Measurements from ENCODE around the gene MYO1G. TPM values are rescaled to one million over a fixed set of nuclear protein-coding genes. Genes with fewer than 3 reads are reported as not detected.
A peak's percentile ranks its signal among the peaks of the same experiment; 100 is the strongest.

MYO1G gene
- total and polyA plus RNA-seq, 2 donors from 2014 or later, result 0.60 to 14.3 TPM

DNA sequence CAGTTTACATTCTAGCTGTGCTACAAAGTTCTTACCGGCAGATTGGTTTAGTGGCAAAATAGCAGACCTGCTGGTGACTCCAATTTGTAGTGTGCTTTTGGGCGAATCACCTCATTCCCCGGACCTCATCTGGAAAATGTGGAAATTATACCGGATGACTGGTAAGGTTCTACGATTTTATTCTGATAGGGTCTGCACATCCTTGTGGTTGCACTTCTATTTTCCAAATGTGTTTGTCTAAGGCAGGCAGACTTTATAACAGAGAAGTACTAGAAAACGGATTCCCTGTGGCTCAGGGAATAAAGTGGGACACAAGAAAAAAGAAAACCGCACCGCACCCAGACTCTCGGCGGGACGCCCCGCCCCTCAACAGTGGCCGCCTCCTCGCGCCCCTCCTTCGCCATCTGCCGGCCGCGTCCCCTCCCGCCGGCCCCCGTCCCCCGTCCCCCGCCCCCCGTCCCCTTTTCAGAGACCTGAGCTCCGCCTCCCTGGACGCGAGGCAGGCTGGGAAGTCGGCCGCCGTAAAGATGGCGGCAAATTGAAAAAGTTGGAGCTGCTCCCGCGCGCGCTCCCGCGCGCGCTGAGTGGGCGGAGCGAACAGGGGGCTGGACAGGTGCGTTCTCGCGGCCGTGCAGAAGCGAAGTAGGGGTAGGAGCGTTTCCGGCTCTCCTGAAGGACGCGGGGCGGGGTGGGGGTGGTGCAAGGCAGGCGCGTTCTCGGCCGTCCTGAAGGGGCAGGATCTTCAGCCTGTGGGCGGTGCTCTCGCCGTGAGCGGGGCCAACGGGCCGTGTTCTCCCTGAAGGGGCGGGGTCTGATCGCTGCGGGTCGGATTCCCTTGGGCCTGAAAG lies 20.7 kb upstream of the MYO1G start:
- no peak for FAIRE-seq
- H3K9ac ChIP-seq (ENCODE audit: low read length in 3 of 3), result peak overlapping the region; percentile 54 to 94 (median 70)

DNA sequence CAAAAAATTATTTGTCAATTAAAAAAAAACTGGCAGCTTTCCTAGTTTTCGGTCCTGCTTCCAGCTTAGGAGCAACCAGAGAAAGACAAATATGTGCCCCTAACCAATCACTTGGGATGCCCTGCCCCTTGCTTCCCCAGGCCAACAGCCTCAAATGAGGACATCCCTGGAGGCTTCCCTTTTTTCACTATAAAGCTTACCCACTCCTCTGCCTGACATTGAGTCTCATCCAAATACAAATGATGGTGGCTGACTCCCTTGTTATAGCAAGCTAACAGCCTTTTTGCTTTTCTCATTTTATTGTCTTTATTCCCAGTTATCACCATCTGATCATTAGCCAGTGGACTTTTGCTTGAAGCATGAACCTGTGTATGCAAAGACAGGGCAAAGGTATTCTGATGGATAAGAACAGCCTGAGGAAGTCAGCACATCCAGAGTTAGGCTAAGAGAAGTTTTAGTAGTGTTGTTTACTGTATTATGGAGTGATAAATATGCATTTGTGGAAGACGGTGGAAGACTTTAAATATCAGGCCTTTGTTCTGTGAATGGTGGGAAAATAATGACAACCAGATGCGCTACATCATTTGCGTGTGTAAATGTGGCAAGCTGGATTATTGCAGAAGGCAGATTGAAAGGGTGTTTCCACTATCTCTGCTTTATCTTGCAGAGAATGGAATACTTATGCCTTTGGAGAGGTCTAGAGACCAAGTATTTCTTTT lies 19.5 kb upstream of the MYO1G start:
- Histone ChIP-seq H3K4me1 (ENCODE audit: control insufficient read depth in 2 of 3, insufficient read depth in 2 of 3, low read depth in 1 of 3, low read length in 3 of 3) (peaks cover 0 to 10% (median 0%) of the 10 kb centered on the region in 3 donors), H3K4me3 (ENCODE audit: low read length in 3 of 3) (no peak overlapping the region), H3K9me3 (ENCODE audit: control insufficient read depth in 2 of 3, insufficient read depth in 1 of 3, low read length in 3 of 3) (no peaks in the 10 kb centered on the region), H3K9ac (ENCODE audit: low read length in 3 of 3) (no peak overlapping the region), H3K27ac (ENCODE audit: low read depth in 2 of 2, low read length in 2 of 2) (no peak overlapping the region), H3K27me3 (ENCODE audit: control insufficient read depth, insufficient read depth, low read length) (no peaks in the 10 kb centered on the region), H3K36me3 (ENCODE audit: control insufficient read depth in 2 of 3, insufficient read depth in 3 of 3, low read length in 3 of 3) (no peaks in the 10 kb centered on the region)
- TF ChIP-seq, protein P1, sequence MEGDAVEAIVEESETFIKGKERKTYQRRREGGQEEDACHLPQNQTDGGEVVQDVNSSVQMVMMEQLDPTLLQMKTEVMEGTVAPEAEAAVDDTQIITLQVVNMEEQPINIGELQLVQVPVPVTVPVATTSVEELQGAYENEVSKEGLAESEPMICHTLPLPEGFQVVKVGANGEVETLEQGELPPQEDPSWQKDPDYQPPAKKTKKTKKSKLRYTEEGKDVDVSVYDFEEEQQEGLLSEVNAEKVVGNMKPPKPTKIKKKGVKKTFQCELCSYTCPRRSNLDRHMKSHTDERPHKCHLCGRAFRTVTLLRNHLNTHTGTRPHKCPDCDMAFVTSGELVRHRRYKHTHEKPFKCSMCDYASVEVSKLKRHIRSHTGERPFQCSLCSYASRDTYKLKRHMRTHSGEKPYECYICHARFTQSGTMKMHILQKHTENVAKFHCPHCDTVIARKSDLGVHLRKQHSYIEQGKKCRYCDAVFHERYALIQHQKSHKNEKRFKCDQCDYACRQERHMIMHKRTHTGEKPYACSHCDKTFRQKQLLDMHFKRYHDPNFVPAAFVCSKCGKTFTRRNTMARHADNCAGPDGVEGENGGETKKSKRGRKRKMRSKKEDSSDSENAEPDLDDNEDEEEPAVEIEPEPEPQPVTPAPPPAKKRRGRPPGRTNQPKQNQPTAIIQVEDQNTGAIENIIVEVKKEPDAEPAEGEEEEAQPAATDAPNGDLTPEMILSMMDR (IDR thresholded peaks at IDR 0.05; ENCODE audit: borderline replicate concordance, extremely low read depth, insufficient read depth), result no peak
- intact Hi-C loops (cut with DNase I), result no loop called here
- no peak for DNase-seq
- FAIRE-seq, result no peak

More for the DNA sequence above, 20.7 kb upstream of the MYO1G start:
- Histone ChIP-seq H3K9me3 (ENCODE audit: control insufficient read depth in 2 of 3, insufficient read depth in 1 of 3, low read length in 3 of 3) (no peaks in the 10 kb centered on the region), H3K27ac (ENCODE audit: low read depth in 2 of 2, low read length in 2 of 2) (peak overlapping the region; percentile 74 to 85), H3K4me3 (ENCODE audit: low read length in 3 of 3) (peak overlapping the region; percentile 72 to 98 (median 95)), H3K36me3 (ENCODE audit: control insufficient read depth in 2 of 3, insufficient read depth in 3 of 3, low read length in 3 of 3) (no peaks in the 10 kb centered on the region), H3K4me1 (ENCODE audit: control insufficient read depth in 2 of 3, insufficient read depth in 2 of 3, low read depth in 1 of 3, low read length in 3 of 3) (peaks cover 0 to 10% (median 0%) of the 10 kb centered on the region in 3 donors), H3K27me3 (ENCODE audit: control insufficient read depth, insufficient read depth, low read length) (no peaks in the 10 kb centered on the region)
- intact Hi-C loops (cut with DNase I), result no loop called here
- TF ChIP-seq, protein P1 (IDR thresholded peaks at IDR 0.05; ENCODE audit: borderline replicate concordance, extremely low read depth, insufficient read depth), result peak; percentile 4
- DNase-seq, result peak; percentile 100

DNA sequence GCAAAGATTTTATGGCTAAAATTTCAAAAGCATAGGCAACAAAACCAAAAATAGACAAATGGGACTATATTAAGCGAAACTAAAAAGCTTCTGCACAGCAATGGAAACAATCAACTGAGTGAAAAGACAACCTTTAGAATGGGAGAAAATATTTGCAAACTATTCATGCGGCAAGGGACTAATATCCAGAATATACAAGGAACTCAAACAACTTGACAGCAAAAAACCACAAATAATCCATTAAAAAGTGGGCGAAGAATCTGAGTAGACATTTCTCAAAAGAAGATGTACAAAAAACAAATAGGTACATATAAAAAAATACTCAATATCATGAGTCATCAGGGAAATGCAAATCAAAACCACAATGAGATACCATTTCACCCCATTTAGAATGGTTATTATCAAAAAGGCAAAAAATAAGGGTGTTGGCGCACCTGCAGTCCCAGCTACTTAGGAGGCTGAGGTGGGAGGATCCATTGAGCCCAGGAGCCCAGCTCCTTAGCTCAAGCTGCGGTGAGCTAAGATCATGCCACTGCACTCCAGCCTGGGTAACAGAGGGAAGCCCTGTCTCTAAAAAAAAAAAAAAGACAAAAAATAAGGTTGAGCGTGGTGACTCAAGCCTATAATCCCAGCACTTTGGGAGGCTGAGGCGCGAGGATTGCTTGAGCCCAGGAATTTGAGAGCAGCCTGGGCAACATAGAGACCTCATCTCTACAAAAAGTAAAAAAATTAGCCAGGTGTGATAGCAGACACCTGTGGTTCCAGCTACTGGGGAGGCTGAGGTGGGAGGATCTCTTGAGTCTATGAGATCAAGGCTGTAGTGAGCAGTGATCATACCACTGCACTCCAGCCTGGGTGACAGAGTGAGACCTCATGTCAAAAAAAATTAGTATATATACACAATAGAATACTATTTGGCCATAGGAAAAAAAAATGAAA lies 17.0 kb upstream of the MYO1G start:
- Histone ChIP-seq H3K4me1 (ENCODE audit: control insufficient read depth in 2 of 3, insufficient read depth in 2 of 3, low read depth in 1 of 3, low read length in 3 of 3) (no peaks in the 10 kb centered on the region), H3K27me3 (ENCODE audit: control insufficient read depth, insufficient read depth, low read length) (no peaks in the 10 kb centered on the region), H3K36me3 (ENCODE audit: control insufficient read depth in 2 of 3, insufficient read depth in 3 of 3, low read length in 3 of 3) (no peaks in the 10 kb centered on the region), H3K27ac (ENCODE audit: low read depth in 2 of 2, low read length in 2 of 2) (no peak overlapping the region), H3K9me3 (ENCODE audit: control insufficient read depth in 2 of 3, insufficient read depth in 1 of 3, low read length in 3 of 3) (no peaks in the 10 kb centered on the region), H3K4me3 (ENCODE audit: low read length in 3 of 3) (no peak overlapping the region), H3K9ac (ENCODE audit: low read length in 3 of 3) (no peak overlapping the region)
- intact Hi-C loops (cut with DNase I), result no loop called here
- FAIRE-seq (no peak), DNase-seq (peak in 1 of 5 donors; percentile 15)
- TF ChIP-seq, protein P1 (IDR thresholded peaks at IDR 0.05; ENCODE audit: borderline replicate concordance, extremely low read depth, insufficient read depth), result no peak
